Stimulated activated CD8-positive, alpha-beta memory T cell treated with anti-CD3 and anti-CD28 coated beads, Interleukin-7, amount 100 ng/mL, for 1 hour (primary cell): ENCODE data around the gene FBXO42.
"Not testable (repeated sequence)": the region's sequence is repeated elsewhere in the genome, so short reads cannot be mapped to it uniquely, and the experiment has no call there.

ENCODE experiments used
- DNase-seq, 2 donors: peaks; one replicate each; pipeline ENCODE4 v3.0.0-alpha.2; 2020; ENCODE audit warnings: low read depth in 2 of 2

The FBXO42 gene

DNA sequence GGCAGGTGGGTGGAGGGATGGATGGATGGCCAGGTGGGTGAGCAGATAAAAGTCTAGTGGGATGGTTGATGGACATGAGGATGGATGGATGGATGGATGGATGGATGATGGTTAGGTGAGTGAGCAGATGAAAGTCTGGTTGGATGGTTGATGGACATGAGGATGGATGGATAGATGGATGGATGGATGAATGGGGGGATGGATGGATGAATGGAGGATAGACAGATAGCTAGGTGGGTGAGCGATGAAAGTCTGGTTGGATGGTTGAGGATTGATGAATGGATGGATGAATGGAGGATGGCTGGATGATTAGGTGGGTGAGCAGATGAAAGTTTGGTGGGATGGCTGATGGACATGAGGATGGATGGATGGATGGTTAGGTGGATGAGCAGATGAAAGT lies 130.8 kb downstream of the FBXO42 start:
- DNase-seq = no peak

DNA sequence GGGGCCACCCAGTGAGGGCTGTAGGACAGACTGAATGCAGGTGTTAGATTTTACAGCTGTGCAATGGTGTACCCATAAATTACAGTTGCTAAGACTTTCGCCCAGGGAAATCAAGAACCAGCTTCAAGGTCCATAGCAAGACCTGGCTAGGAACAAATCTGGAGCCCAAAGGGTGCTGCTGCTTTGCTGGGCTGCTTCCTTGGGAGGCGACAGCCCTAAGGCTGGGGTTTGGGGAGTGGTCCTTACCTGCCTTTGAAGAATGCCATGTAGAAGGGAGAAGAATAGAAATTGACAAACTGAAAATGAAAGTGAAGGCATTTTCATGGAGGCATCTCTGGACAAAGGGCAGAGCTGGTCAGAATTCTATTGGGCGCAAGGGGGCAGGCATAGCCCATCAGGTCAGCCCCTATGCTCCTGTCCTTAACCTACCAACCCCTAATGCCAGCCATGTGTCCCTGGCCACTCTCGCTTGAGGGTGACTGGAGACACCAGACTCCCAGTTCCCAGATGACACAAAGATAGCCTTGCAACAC lies 132.2 kb downstream of the FBXO42 start:
- no peak for DNase-seq

DNA sequence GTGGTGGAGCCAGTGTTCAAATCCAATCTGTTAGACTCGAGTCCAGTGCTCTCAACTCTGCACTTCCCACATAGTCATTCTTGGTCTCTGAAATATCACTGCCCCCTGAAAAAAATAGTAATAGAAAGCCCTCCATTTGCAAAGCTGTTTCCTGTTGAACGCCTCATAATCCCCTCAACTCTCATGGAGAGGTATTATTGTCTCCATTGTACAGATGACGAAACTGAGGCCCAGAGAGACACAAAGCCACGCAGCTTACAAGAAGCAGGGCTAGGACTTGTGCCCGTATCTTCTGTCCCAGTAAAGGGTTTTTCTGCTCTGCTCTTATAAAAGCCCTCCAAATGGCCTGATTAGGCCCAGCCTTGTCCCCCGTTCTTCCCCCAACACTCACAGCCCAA lies 133.6 kb downstream of the FBXO42 start:
- DNase-seq = no peak

DNA sequence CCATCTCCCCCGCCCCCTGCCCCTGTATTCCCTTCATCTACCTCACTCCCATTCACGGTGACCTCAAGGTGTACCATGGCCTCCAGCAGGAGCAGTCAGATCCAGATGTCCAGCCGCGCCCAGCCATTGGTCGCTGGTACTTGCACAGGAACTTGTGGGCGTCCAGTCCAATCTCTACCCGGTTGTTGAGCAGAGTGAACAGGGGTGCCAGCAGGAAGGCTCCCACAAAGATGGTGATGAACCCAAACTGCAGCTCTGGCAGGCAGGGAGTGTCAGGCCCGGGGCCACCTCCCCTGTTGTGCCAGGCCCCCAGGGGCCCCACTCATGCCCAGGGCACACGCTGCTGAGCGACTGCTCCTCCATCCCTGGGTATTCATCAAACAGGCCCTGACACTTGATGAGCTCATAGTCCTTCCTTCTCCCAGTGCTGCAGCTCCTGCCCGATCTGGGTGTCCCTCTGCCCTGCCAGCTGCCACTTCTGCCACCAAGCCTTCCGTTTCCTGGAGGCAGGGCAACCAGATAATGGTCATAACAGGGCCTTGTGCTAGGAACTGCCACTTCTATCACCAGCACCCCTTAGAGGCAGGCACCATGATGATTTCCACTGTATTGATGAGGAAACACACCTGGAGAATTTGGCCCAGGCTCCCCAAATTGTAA lies 134.1 kb downstream of the FBXO42 start:
- no peak for DNase-seq

DNA sequence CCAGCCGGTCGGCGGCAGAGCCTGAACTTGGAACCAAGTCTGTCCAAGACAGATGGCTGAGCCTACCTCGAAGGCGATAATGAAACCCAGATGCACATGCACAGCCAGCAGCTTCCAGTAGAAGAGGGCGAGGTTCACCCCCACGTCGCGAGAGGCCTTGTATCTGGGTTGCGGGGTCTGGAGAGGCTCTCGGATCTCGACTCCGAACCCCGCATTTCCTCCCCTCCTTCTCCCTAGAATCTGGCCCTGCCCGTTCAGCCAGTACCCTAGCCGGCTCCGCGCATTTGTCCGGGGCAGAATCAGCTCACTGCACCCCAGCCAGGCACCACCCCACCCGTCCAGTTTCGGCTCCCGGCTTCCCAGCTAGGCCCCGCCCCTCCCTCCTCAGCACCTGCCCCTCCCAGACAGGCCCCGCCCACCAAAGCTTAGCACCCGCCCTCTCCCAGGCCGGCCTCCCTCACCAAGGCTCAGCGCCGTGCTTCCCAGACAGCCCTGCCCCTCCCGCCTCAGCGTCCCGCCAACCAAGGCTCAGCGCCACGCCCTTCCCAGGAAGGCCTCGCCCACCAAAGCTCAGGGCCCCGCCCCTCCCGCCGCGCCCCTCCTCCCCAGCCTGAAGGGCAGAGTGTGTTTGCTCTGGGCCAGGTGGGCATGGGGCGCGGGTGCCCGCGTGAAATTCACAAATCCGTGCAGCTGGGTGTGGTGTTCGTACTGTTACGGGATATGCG lies 135.1 kb downstream of the FBXO42 start:
- DNase-seq = peak; percentile 80 to 90

DNA sequence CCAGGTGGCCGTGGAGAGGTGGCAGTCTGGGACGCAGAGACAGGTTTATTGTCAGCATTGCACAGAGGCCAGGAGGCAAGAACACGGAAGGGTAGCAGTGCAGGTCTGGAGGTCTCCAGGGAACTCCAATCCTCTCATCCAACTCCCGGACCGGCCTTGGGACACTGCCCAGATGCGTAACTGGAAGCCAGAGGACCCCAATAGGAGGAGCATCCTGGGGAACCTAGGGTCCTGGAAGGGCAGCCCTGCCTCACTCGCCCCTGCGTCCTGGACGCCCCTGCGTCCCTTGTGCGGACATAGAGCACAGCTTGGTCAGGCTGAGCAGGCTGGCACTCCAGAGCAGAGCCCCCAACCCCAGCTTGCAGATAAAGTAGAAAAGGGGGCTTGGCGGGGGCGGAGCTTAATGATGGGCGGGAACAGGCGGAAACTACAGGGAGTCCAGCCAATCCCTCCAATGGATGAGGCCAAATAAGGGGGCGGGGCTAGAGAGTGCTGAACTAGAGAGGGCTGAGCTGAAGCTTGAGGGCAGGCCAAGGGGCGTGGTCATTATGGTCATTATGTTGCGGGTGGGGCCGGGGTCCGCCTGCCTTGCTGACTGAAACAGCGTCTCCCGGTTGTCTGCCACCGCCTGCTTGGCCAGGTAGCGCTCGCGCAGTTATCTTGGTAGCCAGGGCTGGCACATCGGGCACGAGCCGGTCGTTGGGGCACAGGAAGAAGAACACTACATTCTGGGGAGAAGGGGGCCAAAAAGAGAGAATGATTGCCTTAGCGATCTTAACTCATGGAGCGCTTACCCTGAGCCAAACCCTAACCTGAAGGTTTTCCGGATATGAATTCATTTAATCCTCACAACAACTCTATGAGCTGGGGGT lies 136.2 kb downstream of the FBXO42 start:
- DNase-seq = no peak

DNA sequence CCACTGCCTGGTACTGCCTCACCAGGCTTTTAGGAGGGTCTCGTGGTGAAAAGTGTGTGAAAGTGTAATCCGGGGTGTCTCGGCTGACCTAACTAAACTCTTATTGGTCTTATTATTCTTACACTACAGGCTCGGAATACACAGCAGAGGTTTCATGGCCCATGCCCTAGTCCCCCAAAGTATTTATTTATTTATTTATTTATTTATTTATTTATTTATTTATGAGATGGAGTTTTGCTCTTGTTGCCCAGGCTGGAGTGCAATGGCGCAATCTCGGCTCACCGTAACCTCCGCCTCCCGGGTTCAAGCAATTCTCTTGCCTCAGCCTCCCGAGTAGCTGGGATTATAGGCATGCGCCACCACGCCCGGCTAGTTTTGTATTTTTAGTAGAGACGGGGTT lies 137.0 kb downstream of the FBXO42 start:
- DNase-seq = not testable (repeated sequence)

DNA sequence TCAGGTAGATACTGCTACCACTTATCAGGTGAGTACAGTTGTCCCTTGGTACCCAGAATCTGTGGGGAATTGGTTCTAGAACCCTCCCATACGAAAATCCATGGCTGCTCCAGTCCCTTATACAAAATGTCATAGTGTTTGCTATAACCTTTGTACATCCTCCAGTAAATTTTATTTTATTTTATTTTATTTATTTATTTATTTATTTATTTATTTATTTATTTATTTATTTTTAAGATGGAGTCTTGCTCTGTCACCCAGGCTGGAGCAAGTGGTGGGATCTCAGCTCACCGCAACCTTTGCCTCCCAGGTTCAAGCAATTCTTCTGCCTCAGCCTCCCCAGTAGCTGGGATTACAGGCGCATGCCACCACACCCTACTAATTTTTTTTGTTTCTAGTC lies 138.7 kb downstream of the FBXO42 start:
- not testable (repeated sequence) for DNase-seq

DNA sequence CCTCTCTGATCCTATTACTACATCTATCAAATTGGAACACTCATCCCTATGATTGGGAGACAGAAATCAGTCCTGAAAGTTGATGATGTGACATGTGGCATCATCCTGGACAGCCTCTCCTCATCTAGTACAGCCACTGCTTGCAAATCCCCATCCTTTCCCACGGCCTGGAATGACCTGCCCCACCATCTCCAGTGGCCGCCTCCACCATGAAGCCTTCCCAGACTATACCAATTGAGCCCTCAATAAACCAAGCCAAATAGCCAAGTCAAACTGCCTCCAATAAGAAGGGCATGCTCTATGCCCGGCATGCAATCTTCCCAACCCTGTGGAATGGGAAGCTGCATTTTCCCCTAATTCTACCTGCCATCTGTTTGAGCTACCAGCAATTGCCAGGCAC lies 139.3 kb downstream of the FBXO42 start:
- no peak for DNase-seq

DNA sequence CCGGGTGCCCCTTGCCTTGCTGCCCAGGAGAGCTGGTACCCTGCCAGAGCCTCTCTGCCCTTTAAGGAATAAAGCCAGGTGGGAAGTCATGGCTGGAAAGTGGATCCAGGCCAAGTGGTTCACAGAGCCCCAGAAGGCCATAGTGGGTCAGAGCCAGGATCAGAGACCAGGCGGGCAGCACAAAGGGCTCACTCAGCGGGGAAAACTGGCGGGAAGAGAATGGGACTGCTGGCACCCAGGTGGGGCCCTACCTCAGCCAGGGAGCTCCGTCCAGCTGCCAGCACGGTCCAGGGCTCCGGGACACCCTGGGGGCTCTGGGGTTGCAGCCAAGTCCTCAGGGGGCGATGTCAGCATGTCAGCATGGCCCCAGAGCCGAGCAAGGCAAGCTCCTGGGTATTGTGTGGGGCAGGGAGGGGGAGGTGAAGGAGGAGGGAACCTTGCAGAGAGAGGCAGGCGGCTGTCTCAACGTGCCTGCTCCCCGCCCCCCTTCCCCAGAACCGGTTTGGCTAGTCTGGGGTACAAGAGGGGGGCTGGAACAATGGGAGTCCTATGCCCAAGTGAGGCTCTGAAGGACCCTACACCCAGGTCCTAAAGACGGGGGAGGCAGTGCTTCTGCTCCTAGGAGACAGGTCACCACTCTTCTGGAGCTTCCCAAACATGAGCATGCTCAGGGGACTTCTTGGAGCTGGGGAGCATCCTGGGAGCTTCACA lies 139.9 kb downstream of the FBXO42 start, which contains the start of gene ARHGEF19:
ARHGEF19 (minus strand) TSS at position 402 of the 711 bp plus-strand sequence. CDS start 3,598 bp downstream, outside the sequence.
- no peak for DNase-seq

DNA sequence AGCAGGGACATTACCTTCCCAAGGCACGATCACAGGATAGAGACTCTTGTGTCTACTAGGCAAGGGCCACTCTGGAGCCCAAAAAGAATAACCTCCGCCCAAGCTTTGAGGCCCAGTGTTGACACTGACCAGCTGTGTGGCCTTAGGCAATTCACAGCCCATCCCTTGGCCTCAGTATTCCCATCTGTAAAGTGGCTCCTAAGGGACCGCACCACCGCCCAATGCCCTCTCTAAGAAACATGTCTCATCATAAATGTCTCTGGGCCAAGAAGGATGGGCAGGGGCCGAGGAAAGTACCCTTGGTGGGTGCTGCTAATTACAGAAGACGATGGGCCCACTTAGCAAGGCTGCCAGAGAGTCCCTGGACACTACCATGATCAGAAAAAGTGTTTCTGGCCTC lies 140.5 kb downstream of the FBXO42 start:
- DNase-seq = no peak

DNA sequence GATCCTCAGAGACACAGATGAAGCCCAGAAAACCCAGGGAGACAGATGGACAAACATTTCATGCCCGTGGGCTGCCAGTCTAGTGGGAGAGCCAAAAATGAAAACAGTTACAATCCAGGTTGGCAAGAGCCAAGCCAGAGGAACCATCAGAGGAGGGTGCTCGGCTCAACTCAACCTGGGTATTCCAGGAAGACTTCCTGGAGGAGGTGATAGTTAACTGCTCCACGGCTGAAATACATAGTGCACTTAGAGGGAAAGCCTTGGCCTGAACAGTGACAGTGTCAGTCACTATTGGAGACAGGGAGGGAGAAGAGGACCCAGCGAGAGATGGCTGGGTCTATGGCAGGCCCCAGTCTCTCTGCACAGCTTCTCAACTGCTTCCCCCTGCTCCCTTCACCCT lies 141.7 kb downstream of the FBXO42 start:
- no peak for DNase-seq

DNA sequence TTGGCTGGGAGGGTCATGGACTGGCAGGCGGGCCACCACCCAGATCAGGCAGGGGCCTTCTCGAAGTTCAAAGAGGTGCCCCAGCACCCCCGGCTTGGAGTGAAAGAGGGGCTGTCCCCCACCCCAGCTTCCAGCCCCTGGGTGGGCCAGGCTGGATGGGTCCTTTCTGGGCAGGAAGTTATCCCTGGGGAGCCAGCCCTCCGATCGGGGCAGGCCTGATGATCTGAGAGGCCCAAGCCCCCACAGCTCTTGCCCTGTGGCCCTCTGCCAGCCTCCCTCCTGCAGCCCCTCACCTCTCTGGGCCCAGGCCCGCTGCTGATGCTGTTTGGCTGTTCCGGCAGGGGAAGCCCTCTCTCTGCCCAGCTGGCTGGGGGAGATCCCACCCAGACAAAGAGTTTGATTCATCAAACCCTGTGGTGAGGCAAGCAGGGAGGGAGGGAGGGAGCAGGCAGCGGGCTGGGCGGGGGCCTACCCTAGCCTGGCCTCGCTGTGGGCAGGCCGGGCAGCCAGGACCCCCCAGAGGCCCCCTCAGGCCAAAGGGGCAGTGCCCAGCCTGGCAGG lies 142.4 kb downstream of the FBXO42 start:
- DNase-seq = no peak

DNA sequence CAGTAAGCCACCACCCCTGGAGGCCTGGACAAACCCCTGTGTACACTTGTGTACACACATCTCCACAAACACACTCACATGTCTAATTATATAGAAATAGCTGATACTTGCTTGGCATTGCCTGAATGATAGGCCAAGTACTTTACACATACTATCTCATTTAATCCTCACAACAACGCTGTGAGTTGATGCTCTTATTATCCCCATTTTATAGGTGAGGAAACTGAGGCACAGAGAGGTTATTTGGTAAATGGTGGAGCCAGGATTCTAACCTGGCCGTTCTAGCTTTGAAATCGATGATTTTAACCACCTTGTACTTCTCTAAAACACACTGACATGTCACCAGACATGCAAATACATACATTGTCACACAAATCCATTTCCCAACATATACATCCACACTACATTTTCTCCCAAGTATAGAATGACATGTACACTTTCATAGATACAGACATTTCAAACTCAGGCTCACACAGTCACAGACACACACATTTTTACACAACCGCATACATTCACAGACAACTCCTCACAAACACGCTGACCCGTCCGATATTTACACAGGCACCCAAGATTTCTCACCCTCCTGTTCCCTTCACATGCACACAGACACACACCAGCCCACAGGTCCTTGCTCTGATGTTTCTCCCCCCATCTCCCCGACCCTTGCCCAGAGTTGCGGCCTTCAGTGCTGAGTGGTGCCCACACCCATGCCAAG lies 143.0 kb downstream of the FBXO42 start:
- no peak for DNase-seq

DNA sequence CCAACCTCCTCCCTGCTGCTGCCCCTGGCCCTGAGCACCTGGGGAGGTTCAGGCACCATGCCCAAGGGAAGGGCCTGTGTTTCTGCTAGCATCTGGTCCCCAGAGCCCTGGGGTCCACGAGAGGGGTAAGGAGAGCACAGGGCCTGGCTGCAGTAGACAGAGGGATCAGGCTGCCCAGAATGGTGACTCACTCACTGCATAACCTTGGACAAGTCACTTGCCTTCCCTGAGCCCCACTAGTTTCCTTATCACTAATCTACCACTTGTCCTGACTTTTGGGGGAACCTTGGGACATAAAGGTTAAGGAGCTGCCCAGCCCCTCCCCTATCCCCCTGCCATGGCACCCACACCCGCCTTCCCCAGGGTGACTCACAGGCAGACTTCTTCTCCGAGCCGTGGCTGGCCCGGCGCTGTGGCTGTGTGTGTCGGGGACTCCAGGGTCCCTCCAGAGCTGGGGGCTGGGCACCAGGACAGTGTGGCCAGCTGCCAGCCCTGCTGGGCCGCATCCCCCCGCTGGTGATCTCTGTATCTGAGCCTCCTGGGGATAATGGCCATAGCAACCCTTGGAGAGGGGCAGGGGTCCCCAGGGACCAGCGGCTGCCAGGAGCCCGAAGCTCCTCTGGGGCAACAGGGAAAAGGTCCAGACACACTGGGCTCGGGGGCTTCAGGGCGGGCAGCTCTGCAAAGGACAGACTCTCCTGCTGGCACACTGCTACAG lies 143.9 kb downstream of the FBXO42 start:
- no peak for DNase-seq

DNA sequence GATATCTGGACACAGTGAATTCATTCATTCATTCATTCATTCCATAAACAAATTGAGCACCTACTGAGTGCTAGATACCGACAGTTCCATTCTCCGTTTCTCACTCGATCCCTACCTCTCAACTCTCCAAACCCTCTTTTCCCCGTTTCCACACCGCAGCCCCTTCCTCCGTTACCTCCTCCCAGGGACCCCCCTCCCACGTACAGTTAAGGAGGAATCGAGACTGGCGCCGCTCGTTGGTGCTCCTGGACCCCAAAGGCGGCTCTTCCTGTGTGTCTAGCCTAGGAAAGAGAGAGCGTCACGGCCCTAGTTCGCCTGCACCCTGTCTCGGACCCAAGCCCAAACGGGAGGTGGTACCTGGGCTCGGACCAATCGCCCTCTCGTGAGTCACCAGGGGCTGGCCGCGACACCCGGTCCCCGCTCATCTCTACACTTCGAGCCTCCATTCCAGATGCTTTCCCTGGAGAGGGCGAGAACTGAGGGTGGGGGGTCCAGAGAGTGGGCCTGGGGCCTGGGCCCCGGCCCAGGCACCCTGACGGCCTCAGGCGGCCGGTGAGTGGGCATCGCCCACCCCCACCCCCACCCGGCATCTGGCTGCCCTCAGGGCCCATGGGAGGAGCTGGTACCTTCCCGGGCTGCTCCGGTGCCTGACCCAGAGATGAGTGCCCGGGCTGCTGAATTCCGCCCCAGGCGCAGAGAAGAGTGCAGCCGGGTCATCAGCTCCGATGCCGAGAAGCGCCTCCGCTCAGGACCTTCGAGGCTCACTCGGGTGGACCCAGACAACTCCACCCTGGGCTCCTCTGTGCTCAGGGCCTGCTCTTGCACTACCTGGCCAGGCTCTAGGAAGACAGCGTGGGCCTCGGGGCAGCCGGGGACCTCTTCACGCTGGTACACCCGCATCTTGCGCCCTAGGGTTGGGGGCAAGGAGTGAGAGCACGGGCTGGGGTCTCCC lies 144.7 kb downstream of the FBXO42 start:
- DNase-seq = no peak

DNA sequence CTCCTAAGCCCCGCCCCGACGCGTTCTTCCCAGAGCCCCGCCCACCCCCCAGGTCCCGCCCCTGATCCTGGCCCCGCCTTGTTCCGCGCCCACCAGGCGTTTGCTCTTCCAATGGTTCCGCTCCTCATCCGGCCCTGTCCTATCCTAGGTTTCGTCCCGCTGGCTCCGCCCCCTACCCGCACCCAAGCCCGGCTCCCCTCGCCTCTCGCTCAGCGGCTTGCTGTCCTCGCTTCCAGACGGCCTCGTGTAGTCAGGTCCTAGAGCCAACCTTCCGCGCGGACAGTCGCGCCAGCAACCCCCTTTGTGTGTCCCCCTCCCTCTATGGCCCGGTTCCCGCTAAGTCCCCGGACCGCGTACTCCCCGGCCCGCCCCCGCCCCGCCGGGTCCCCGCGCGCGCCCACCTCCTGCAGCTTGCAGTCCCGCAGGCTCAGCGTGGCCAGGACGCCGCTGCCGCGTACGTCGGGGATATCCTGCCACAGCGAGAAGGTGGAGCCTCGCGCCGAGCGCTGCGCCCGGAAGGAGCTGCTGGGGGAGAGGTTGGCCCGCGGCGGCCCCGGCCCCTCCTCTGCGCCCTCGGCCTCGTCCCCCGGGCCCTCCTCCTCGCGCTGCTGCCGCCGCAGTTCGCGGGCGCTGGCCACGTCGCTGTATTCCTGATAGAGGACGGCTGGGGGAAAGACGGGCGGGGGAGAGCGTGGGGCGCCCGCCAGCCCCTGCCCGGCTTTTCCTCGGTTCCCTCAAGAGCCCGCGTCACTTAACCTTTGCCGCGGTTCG lies 145.5 kb downstream of the FBXO42 start:
- DNase-seq = peak; percentile 77 to 80
